Thoracic aorta (tissue), 2 donors: ENCODE data around the gene GNAL. TPM values are rescaled to one million over a fixed set of nuclear protein-coding genes. Genes with fewer than 3 reads are reported as not detected.

Source experiments
- ATAC-seq: fragments of 150-250 bp; one replicate; pipeline ENCODE4 v1.8.0; 2017; ENCODE audit warnings: low read depth; ENCODE audit not compliant: insufficient number of reproducible peaks, low FRiP score
- DNase-seq: peaks from one replicate; pipeline ENCODE4 v3.0.0-alpha.2; 2020; ENCODE audit warnings: low spot score
- H3K27ac ChIP-seq, 2 donors: fragments of 200-600 bp; sonication (generic); 1 replicate in 1 of 2; 2 replicates in 1 of 2; pipeline ENCODE4 v1.5.1; 2016; ENCODE audit warnings: mild to moderate bottlenecking in 2 of 2, moderate library complexity in 2 of 2
- H3K27me3 ChIP-seq: fragments of 200-600 bp; sonication (generic); replicated peaks from 2 replicates; pipeline ENCODE4 v1.6.0; 2016; ENCODE audit warnings: mild to moderate bottlenecking; ENCODE audit not compliant: insufficient read depth
- H3K36me3 ChIP-seq: fragments of 200-600 bp; sonication (generic); one replicate; pipeline ENCODE4 v1.5.1; 2016
- H3K4me1 ChIP-seq, 2 donors: fragments of 200-600 bp; sonication (generic); 1 replicate in 1 of 2; 2 replicates in 1 of 2; pipeline versions ENCODE4 v1.5.1 to v1.6.0; 2016; ENCODE audit warnings: low read depth in 2 of 2, mild to moderate bottlenecking in 1 of 2; ENCODE audit not compliant: control insufficient read depth in 1 of 2
- H3K4me3 ChIP-seq: fragments of 200-600 bp; sonication (generic); 2 replicates; pipeline ENCODE4 v1.5.1; 2016; ENCODE audit warnings: mild to moderate bottlenecking
- H3K9me3 ChIP-seq: fragments of 200-600 bp; sonication (generic); 2 replicates; pipeline ENCODE4 v1.5.1; 2016
- CTCF ChIP-seq: fragments of 200-600 bp; sonication (generic); IDR thresholded peaks from one replicate; pipeline ENCODE4 v1.5.1; 2019; ENCODE audit warnings: antibody characterized with exemption
- total RNA-seq, 2 donors: library from RNA; depleted of rRNA; stranded (reverse); fragments of >200 nt; gene quantifications; one replicate each; pipeline versions ENCODE4 v1.1.0 to v1.2.3, GENCODE V29; 2016

Gene GNAL
- total RNA-seq, 2 donors from 2014 or later, result 4.2 to 20.4 TPM

DNA sequence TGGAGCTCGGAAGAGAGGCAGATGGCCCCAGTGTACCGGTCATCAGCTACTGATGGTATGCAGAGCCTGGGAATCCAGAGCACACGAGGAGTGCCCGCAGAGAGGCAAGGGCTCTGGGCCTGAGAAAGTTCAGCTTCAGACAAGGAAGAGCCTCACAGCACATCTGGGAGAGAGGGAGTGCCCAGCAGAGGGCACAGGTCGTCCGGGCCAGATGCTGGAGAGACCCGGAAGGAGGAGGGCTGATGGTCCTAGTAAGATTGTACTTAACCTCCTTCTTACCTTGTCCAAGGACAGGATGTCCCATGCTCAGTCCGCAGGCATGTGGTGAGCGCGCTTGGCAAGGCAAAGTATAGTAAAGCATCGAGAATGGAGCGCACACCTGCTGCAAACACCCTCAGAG is 137.8 kb downstream of the GNAL start:
- H3K4me1 ChIP-seq, result no peaks in the 10 kb centered on the region
- TF ChIP-seq CTCF, result no peak
- ATAC-seq (no peak), DNase-seq (no peak)
- no peaks in the 10 kb centered on the region for H3K27me3 ChIP-seq
- H3K36me3 ChIP-seq, result no peaks in the 10 kb centered on the region
- no peak overlapping the region for H3K27ac ChIP-seq
- no peak overlapping the region for H3K4me3 ChIP-seq
- no peaks in the 10 kb centered on the region for H3K9me3 ChIP-seq

- Histone ChIP-seq H3K27ac (no peak overlapping the region), H3K9me3 (no peaks in the 10 kb centered on the region), H3K27me3 (no peaks in the 10 kb centered on the region), H3K36me3 (no peaks in the 10 kb centered on the region), H3K4me1 (no peaks in the 10 kb centered on the region), H3K4me3 (no peak overlapping the region)
- no peak for DNase-seq
- ATAC-seq, result no peak
- no peak for TF ChIP-seq CTCF
These were observed 139.8 kb downstream of the GNAL start for GRCh38 chr18:11828786-11829432.

DNA sequence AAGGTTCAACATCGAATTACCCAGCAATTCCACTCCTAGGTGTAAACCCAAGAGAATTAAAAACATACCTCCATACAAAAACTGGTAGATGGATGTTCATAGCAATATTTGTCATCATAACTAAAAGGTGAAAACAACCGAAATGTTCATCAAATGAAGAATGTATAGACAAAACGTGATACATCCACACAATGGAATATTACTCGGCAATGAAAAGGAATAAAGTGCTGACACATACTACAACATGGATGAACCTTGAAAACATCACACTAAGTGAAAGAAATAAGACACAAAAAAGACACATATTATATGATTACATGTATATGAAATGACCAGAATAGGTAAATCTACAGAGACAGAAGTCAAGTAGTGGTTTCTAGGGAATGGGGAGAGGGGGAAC is 141.5 kb downstream of the GNAL start:
- ATAC-seq (no peak), DNase-seq (no peak)
- TF ChIP-seq CTCF, result no peak
- no peaks in the 10 kb centered on the region for H3K4me1 ChIP-seq
- no peaks in the 10 kb centered on the region for H3K27me3 ChIP-seq
- no peaks in the 10 kb centered on the region for H3K9me3 ChIP-seq
- no peak overlapping the region for H3K27ac ChIP-seq
- no peak overlapping the region for H3K4me3 ChIP-seq
- no peaks in the 10 kb centered on the region for H3K36me3 ChIP-seq

DNA sequence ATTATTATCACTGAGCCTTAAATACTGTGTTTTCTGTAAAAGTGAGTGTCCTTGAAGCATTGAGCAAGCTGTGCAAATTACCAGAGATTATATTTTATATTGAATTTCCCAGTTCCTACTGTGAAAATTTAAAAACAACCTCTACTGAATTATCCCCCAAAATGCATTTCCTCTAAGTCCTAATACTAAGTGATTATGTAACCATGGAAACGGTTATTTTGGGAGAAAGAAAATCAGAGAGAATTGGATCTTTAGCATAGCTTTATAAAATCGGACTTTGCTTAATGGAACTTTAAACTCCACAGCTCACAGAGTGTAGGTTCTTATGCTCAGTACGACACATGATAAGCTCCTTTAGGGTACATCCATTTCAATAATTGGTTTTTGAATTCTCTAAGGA is 142.9 kb downstream of the GNAL start:
- no peaks in the 10 kb centered on the region for H3K4me1 ChIP-seq
- no peak overlapping the region for H3K27ac ChIP-seq
- TF ChIP-seq CTCF, result no peak
- H3K4me3 ChIP-seq, result no peak overlapping the region
- H3K36me3 ChIP-seq, result no peaks in the 10 kb centered on the region
- DNase-seq (no peak), ATAC-seq (no peak)
- no peaks in the 10 kb centered on the region for H3K27me3 ChIP-seq
- H3K9me3 ChIP-seq, result no peaks in the 10 kb centered on the region

GRCh38 chr18:11834772-11835171 is 145.7 kb downstream of the GNAL start:
- DNase-seq (no peak), ATAC-seq (no peak)
- no peak for TF ChIP-seq CTCF
- Histone ChIP-seq H3K27ac (no peak overlapping the region), H3K4me1 (no peaks in the 10 kb centered on the region), H3K36me3 (no peaks in the 10 kb centered on the region), H3K4me3 (no peak overlapping the region), H3K9me3 (no peaks in the 10 kb centered on the region), H3K27me3 (no peaks in the 10 kb centered on the region)
